IPS DF 4.7 (cell line): ENCODE data around the gene THSD7B.
A peak's percentile ranks its signal among the peaks of the same experiment; 100 is the strongest.
"Not testable (repeated sequence)": the region's sequence is repeated elsewhere in the genome, so short reads cannot be mapped to it uniquely, and the experiment has no call there.

Experiments
- DNase-seq: peaks from one replicate; pipeline ENCODE4 v3.0.0-alpha.2; 2013; ENCODE audit warnings: low spot score; ENCODE audit errors: extremely low read depth

Gene THSD7B

GRCh38 chr2:137521653-137522619, 756.6 kb downstream of the THSD7B start:
- DNase-seq: no peak

DNA sequence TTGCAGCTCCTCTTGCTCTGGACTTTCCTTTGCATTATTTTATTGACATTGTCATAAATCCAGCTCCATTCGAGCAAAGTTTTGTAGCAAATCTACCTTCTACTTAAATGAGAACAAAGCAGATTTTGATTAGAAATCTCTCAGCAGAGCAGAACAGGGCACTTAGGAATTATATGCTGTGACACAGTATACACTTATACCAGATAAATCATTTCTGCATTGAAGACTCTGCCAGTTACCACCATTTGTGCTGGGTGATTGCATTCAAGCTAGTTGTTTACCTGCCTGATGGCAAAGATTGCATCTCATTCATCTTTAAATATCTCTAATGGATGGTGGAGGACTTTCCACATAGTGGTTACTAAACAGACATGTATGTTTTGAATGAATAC, 757.3 kb downstream of the THSD7B start:
- DNase-seq: no peak

DNA sequence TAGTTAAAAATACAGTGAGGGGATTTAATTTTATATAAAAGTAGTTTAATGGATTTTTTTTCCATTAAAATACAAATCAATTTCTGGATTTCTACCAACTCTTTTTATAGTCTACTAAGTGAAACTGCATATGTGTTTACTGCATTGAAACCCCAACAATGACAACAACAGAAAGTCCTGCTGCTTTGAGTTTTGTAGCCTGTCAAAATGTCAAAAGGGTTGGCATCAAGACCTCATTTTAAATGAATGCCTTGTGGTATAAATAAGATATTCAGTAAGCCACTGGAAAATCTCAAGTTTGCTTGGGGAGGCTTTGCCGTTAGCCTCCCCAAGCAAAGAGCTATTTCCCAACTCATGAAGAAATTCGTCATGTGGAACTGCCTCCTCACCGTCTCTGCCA, 758.6 kb downstream of the THSD7B start:
- no peak for DNase-seq

- no peak for DNase-seq
Observed at GRCh38 chr2:137525132-137525531, 759.8 kb downstream of the THSD7B start.

DNA sequence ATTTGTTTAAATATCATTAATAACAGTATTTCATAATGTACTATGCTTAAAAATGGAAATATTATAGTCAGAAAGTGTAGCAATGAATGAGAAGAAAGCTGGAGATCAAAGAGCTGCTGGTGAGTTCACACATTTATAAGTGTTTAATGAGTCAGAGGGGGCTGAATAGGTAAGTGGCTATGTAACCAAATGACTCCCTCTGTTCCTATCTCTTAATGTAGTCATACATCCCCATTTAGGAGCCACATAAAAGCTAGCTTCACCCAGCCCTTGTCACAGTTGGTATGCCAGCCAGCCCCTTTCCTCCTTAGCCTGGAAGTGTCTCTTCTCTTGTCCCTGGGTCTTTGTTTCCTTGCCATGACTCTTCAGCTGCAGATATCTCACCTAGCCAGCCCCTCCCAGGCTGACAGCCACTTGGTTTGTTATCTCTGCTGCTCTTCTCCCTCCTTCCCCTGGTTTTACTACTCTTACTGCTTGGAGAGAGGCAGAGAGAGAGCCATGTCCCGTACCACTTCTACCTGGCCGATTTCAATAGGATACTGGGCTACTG, 760.4 kb downstream of the THSD7B start:
- DNase-seq: no peak

- DNase-seq: no peak
Observed at GRCh38 chr2:137535897-137536296, 770.6 kb downstream of the THSD7B start.

GRCh38 chr2:137539336-137539735, 774.0 kb downstream of the THSD7B start:
- DNase-seq: no peak

DNA sequence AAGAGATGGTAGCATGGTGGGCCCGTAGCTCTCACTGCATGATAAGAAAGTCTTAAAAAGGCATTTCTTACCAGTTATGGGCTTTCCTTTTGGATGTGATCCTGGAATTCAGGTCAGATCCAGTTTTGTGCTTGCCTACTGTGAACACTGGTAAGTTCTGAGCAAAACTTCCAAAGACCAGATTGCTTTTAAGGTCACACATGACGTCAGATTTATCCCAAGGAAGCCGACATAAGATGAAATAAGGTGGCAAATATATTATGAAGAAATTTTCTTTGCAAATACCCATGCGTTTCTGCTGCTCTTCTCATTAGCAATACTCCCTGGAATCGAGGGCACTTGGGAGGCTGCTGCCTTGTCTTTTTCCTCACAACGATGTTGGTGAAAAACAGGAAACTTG, 782.5 kb downstream of the THSD7B start:
- no peak for DNase-seq

GRCh38 chr2:137566387-137566786, 801.0 kb downstream of the THSD7B start:
- no peak for DNase-seq

DNA sequence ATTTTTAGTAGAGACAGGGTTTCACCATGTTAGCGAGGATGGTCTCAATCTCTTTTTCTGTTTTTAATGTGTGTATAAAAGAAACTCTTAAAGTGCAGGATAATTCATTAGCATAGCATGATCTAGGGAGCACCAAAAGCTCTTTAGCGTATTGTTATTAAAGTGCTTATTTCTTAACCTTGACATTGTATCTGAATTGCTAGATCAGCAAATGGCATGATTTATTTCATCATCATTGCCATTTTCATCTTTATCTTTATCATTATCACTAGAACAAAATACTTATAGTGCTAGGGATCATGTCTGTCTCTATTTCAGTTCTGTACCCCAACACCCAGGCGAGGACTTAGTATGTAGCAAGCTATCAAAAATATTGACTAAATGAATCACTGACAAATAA, 805.1 kb downstream of the THSD7B start:
- no peak for DNase-seq

DNA sequence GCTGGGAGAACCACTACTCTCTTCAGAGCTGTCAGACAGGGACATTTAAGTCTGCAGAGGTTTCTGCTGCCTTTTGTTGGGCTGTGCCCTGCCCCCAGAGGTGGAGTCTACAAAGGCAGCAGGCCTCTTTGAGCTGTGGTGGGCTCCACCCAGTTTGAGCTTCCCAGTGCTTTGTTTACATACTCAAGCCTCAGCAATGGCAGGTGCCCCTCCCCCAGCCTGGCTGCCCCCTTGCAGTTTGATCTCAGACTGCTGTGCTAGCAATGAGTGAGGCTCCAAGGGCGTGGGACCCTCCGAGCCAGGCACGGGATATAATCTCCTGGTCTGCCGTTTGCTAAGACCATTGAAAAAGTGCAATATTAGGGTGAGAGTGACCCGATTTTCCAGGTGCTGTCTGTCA, 822.5 kb downstream of the THSD7B start:
- DNase-seq: not testable (repeated sequence)

GRCh38 chr2:137588578-137588977, 823.2 kb downstream of the THSD7B start:
- not testable (repeated sequence) for DNase-seq

DNA sequence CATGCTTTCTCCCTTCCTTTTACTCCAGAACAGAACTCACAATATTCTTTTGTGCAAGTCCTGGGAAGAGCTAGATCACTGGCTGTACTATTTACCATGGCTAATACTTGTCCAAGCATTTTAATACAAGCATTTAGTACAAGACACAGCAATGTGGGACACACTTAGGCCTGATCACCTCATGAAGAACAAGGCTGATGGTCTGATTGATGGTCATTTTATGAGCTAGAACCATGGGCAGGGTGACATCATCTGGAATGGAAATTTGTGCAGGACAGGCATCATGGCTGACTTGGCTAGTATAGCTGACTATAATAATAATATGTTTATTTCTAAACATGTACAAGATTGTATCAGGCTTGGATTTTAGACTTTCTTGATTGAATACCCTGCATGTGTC, 824.8 kb downstream of the THSD7B start:
- no peak for DNase-seq

- no peak for DNase-seq
Observed at GRCh38 chr2:137607722-137608318, 842.5 kb downstream of the THSD7B start.

DNA sequence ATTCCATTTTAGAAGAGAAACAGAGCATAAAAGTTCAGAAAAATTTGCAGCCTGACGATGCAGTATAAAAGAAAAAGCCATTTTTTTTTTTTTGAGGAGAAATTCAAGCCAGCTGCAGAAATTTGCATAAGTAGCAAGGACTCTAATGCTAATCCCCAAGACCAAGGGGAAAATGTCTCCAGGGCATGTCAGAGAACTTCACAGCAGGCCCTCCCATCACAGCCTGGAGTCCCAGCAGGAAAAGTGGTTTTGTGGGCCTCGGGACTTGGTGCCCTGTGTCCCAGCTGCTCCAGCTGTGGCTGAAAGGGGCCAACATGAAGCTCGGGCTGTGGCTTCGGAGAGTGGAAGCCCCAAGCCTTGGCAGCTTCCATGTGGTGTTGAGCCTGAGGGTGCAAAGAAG, 873.6 kb downstream of the THSD7B start:
- DNase-seq: peak; percentile 3

- no peak for DNase-seq
Observed at GRCh38 chr2:137644731-137645130, 879.4 kb downstream of the THSD7B start.

GRCh38 chr2:137654046-137654445, 888.7 kb downstream of the THSD7B start:
- no peak for DNase-seq

DNA sequence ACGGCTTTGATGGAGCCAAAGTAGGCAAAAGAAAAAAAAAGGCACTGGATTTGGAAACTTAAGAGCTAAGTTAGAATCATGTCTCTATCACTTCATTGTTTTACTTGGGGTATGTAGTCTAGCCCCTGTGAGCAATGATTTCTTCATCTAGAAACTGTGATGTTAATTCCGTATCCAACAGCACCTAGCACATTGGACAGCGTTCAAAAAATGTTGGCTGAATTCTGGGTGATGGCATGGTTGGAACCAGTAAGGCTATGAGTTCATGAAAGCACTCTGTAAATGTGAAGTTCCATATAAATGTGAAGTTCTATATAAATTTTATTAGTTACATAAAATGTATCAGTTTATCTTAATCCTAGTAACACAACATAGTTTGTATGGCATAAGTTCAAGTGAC, 890.5 kb downstream of the THSD7B start:
- DNase-seq: no peak

GRCh38 chr2:137658433-137658832, 893.1 kb downstream of the THSD7B start:
- DNase-seq: no peak

GRCh38 chr2:137659616-137660015, 894.3 kb downstream of the THSD7B start:
- no peak for DNase-seq

- no peak for DNase-seq
Observed at GRCh38 chr2:137670111-137670510, 904.8 kb downstream of the THSD7B start.

GRCh38 chr2:137672989-137673552, 907.7 kb downstream of the THSD7B start:
- DNase-seq: no peak
